HEK293 (cell line): ENCODE data around the gene MARCO.

Experiments used
- ZNF23 ChIP-seq: fragments of 450-650 bp; formaldehyde crosslinking; IDR thresholded peaks from 2 replicates; pipeline ENCODE4 v1.5.1; 2016; ENCODE audit warnings: missing biosample characterization, missing genetic modification characterization, borderline replicate concordance
- ZNF274 ChIP-seq, 2 experiments: fragments of 200-500 bp in 1 of 2; fragments of 450-650 bp in 1 of 2; sonication (Bioruptor generic) in 1 of 2; formaldehyde crosslinking in 1 of 2; IDR thresholded peaks; 2 replicates each; pipeline versions ENCODE4 v1.5.1 to v1.6.1; 2014 to 2016; ENCODE audit warnings: borderline replicate concordance in 1 of 2, inconsistent platforms in 1 of 2, low read length in 1 of 2, missing biosample characterization in 1 of 2, missing genetic modification characterization in 1 of 2
- ZNF292 ChIP-seq: fragments of 450-650 bp; formaldehyde crosslinking; IDR thresholded peaks from 2 replicates; pipeline ENCODE4 v1.5.1; 2016; ENCODE audit warnings: low read depth, missing biosample characterization, missing genetic modification characterization, borderline replicate concordance
- ZNF654 ChIP-seq: fragments of 450-650 bp; formaldehyde crosslinking; IDR thresholded peaks from 2 replicates; pipeline ENCODE4 v1.5.1; 2016; ENCODE audit warnings: low read depth, missing biosample characterization, missing genetic modification characterization
- ZNF660 ChIP-seq: fragments of 450-650 bp; IDR thresholded peaks from 2 replicates; pipeline ENCODE4 v1.5.1; 2018; ENCODE audit warnings: missing biosample characterization, mild to moderate bottlenecking, missing genetic modification characterization
- ZNF670 ChIP-seq: fragments of 450-650 bp; formaldehyde crosslinking; IDR thresholded peaks from 2 replicates; pipeline ENCODE4 v1.5.1; 2016; ENCODE audit warnings: missing biosample characterization, missing genetic modification characterization, low read depth
- TF ChIP-seq, protein P1 (sequence below): fragments of 450-650 bp; formaldehyde crosslinking; IDR thresholded peaks from 2 replicates; pipeline ENCODE4 v1.5.1; 2016; ENCODE audit warnings: missing biosample characterization, missing genetic modification characterization
- TF ChIP-seq, protein P2 (sequence below): fragments of 450-650 bp; formaldehyde crosslinking; IDR thresholded peaks from 2 replicates; pipeline ENCODE4 v1.5.1; 2017; ENCODE audit warnings: missing biosample characterization, missing genetic modification characterization
- TF ChIP-seq, protein P3 (sequence below): fragments of 450-650 bp; formaldehyde crosslinking; IDR thresholded peaks from 2 replicates; pipeline ENCODE4 v1.5.1; 2016; ENCODE audit warnings: missing biosample characterization, missing genetic modification characterization
- TF ChIP-seq, protein P4 (sequence below): fragments of 450-650 bp; IDR thresholded peaks from 2 replicates; pipeline ENCODE4 v1.5.1; 2018; ENCODE audit warnings: missing biosample characterization, mild to moderate bottlenecking, missing genetic modification characterization
- TF ChIP-seq, protein P5 (sequence below): fragments of 450-650 bp; formaldehyde crosslinking; IDR thresholded peaks from 2 replicates; pipeline ENCODE4 v1.5.1; 2016; ENCODE audit warnings: missing biosample characterization, missing genetic modification characterization, low read depth
- TF ChIP-seq, protein P6 (sequence below): fragments of 450-650 bp; formaldehyde crosslinking; IDR thresholded peaks from 2 replicates; pipeline ENCODE4 v1.5.1; 2016; ENCODE audit warnings: missing biosample characterization, missing genetic modification characterization

DNA sequence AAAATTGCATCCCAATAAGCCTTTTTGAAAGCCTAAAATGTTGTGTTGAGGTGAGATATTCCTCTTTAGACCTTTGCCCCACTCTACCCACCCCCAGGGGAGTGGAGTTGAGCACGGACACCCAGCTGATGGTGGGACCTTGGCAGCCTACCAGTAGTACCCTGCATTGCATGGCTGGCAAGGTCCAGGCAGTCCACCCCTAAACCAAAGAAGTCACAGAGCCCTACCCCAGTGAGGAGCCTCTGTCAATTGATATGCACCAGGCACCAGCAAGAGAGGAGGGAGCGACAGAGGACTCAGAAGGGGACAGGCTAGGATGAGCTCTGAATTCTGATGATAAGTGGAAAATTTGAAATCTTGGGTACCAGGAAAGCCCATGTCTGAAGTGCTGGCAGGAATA lies 38.6 kb downstream of the MARCO start:
- TF ChIP-seq, protein P1, sequence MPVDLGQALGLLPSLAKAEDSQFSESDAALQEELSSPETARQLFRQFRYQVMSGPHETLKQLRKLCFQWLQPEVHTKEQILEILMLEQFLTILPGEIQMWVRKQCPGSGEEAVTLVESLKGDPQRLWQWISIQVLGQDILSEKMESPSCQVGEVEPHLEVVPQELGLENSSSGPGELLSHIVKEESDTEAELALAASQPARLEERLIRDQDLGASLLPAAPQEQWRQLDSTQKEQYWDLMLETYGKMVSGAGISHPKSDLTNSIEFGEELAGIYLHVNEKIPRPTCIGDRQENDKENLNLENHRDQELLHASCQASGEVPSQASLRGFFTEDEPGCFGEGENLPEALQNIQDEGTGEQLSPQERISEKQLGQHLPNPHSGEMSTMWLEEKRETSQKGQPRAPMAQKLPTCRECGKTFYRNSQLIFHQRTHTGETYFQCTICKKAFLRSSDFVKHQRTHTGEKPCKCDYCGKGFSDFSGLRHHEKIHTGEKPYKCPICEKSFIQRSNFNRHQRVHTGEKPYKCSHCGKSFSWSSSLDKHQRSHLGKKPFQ (tag by site-specific recombination), result no peak
- TF ChIP-seq ZNF670 (tag by site-specific recombination) (no peak), ZNF274 (IDR thresholded peaks at IDR 0.05; ENCODE audit: low read length) (no peak), ZNF274 (tag by site-specific recombination; IDR thresholded peaks at IDR 0.05; ENCODE audit: borderline replicate concordance) (no peak), ZNF292 (tag by site-specific recombination) (no peak), ZNF23 (tag by site-specific recombination) (no peak), ZNF660 (no peak), ZNF654 (no peak)
- TF ChIP-seq, protein P2, sequence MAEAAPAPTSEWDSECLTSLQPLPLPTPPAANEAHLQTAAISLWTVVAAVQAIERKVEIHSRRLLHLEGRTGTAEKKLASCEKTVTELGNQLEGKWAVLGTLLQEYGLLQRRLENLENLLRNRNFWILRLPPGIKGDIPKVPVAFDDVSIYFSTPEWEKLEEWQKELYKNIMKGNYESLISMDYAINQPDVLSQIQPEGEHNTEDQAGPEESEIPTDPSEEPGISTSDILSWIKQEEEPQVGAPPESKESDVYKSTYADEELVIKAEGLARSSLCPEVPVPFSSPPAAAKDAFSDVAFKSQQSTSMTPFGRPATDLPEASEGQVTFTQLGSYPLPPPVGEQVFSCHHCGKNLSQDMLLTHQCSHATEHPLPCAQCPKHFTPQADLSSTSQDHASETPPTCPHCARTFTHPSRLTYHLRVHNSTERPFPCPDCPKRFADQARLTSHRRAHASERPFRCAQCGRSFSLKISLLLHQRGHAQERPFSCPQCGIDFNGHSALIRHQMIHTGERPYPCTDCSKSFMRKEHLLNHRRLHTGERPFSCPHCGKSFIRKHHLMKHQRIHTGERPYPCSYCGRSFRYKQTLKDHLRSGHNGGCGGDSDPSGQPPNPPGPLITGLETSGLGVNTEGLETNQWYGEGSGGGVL (tag by site-specific recombination), result no peak
- TF ChIP-seq, protein P3, sequence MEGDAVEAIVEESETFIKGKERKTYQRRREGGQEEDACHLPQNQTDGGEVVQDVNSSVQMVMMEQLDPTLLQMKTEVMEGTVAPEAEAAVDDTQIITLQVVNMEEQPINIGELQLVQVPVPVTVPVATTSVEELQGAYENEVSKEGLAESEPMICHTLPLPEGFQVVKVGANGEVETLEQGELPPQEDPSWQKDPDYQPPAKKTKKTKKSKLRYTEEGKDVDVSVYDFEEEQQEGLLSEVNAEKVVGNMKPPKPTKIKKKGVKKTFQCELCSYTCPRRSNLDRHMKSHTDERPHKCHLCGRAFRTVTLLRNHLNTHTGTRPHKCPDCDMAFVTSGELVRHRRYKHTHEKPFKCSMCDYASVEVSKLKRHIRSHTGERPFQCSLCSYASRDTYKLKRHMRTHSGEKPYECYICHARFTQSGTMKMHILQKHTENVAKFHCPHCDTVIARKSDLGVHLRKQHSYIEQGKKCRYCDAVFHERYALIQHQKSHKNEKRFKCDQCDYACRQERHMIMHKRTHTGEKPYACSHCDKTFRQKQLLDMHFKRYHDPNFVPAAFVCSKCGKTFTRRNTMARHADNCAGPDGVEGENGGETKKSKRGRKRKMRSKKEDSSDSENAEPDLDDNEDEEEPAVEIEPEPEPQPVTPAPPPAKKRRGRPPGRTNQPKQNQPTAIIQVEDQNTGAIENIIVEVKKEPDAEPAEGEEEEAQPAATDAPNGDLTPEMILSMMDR, result no peak
- TF ChIP-seq, protein P4, sequence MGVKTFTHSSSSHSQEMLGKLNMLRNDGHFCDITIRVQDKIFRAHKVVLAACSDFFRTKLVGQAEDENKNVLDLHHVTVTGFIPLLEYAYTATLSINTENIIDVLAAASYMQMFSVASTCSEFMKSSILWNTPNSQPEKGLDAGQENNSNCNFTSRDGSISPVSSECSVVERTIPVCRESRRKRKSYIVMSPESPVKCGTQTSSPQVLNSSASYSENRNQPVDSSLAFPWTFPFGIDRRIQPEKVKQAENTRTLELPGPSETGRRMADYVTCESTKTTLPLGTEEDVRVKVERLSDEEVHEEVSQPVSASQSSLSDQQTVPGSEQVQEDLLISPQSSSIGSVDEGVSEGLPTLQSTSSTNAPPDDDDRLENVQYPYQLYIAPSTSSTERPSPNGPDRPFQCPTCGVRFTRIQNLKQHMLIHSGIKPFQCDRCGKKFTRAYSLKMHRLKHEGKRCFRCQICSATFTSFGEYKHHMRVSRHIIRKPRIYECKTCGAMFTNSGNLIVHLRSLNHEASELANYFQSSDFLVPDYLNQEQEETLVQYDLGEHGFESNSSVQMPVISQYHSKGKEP, result no peak
- TF ChIP-seq, protein P5, sequence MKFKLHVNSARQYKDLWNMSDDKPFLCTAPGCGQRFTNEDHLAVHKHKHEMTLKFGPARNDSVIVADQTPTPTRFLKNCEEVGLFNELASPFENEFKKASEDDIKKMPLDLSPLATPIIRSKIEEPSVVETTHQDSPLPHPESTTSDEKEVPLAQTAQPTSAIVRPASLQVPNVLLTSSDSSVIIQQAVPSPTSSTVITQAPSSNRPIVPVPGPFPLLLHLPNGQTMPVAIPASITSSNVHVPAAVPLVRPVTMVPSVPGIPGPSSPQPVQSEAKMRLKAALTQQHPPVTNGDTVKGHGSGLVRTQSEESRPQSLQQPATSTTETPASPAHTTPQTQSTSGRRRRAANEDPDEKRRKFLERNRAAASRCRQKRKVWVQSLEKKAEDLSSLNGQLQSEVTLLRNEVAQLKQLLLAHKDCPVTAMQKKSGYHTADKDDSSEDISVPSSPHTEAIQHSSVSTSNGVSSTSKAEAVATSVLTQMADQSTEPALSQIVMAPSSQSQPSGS (tag by site-specific recombination), result no peak
- TF ChIP-seq, protein P6, sequence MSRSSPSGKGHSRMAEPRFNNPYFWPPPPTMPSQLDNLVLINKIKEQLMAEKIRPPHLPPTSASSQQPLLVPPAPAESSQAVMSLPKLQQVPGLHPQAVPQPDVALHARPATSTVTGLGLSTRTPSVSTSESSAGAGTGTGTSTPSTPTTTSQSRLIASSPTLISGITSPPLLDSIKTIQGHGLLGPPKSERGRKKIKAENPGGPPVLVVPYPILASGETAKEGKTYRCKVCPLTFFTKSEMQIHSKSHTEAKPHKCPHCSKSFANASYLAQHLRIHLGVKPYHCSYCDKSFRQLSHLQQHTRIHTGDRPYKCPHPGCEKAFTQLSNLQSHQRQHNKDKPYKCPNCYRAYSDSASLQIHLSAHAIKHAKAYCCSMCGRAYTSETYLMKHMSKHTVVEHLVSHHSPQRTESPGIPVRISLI (tag by site-specific recombination), result no peak
